PC-3 (cell line): Measurements from ENCODE around the gene LYVE1.

ENCODE experiments used
- EZH2 ChIP-seq: fragments of 300-600 bp; sonication (generic); IDR thresholded peaks from one replicate; pipeline ENCODE4 v1.6.1; 2017; ENCODE audit warnings: antibody characterized with exemption, mild to moderate bottlenecking, low read length; ENCODE audit not compliant: unreplicated experiment
- TF ChIP-seq, protein P1 (sequence below): fragments of 300-600 bp; sonication (generic); conservative IDR thresholded peaks from 2 replicates; pipeline ENCODE4 v1.5.1; 2017; ENCODE audit warnings: antibody characterized with exemption, low read depth, mild to moderate bottlenecking, low read length

DNA sequence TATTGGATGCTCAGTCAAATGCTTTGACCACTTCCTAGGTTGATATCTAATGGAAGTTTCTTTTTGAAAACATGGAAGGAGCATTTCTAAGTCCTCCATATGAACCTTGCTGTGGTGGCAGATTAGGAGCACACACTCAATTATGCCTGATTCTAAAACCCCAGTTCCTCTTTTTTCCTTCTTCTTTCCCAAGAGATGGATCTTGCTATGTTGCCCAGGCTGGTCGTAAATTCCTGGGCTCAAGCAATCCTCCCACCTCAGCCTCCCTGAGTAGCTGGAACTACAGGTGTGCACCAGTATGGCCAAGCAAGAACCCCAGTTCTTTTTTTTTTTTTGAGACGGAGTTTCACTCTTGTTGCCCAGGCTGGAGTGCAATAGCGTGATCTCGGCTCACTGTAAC is 3.0 kb downstream of the LYVE1 start:
- TF ChIP-seq, protein P1, sequence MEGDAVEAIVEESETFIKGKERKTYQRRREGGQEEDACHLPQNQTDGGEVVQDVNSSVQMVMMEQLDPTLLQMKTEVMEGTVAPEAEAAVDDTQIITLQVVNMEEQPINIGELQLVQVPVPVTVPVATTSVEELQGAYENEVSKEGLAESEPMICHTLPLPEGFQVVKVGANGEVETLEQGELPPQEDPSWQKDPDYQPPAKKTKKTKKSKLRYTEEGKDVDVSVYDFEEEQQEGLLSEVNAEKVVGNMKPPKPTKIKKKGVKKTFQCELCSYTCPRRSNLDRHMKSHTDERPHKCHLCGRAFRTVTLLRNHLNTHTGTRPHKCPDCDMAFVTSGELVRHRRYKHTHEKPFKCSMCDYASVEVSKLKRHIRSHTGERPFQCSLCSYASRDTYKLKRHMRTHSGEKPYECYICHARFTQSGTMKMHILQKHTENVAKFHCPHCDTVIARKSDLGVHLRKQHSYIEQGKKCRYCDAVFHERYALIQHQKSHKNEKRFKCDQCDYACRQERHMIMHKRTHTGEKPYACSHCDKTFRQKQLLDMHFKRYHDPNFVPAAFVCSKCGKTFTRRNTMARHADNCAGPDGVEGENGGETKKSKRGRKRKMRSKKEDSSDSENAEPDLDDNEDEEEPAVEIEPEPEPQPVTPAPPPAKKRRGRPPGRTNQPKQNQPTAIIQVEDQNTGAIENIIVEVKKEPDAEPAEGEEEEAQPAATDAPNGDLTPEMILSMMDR, result no peak
- TF ChIP-seq EZH2, result no peak
